ENCODE measurements around the gene CT47C1.

CT47C1 gene

DNA sequence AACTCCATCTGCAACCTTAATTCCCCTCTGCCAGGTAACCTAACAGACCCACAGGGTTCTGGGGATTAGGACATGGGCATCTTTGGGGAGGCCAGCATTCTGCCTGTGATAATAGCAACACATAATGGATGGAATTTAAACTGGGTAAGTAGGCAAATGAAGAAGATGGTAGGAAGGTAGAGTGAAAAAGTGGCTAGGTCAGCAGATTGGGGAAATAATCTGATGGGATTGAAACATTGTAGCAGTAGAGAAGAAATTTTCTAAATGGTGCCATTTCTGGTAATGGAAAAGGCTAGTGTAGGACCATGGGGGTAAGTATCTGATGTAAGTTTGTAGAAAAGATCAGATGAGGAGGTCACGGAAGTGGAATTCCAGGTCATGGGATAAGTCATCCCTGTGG, 3.0 kb upstream of the CT47C1 start:
- ATAC-seq (ENCODE audit: insufficient read depth, low read depth) (no peak), DNase-seq (no peak)
- Histone ChIP-seq H3K27ac (ENCODE audit: low read length) (no peak overlapping the region), H3K4me2 (ENCODE audit: insufficient read depth, low read length) (no peak overlapping the region), H3K9ac (ENCODE audit: low read depth, low read length) (no peak overlapping the region), H3K79me2 (ENCODE audit: insufficient read depth, low read length) (no peaks in the 10 kb centered on the region), H3K4me3 (ENCODE audit: low read depth in 1 of 2, low read length in 2 of 2) (no peak overlapping the region), H3K9me3 (ENCODE audit: insufficient read depth, low read length, severe bottlenecking) (no peaks in the 10 kb centered on the region), H2AFZ (ENCODE audit: low read depth, low read length) (no peak overlapping the region), H3K4me1 (ENCODE audit: insufficient read depth, low read length) (no peaks in the 10 kb centered on the region), H4K20me1 (ENCODE audit: insufficient read depth, low read length) (no peaks in the 10 kb centered on the region), H3K36me3 (ENCODE audit: insufficient read depth, low read length) (no peaks in the 10 kb centered on the region), H3K27me3 (ENCODE audit: insufficient read depth, low read length, poor library complexity) (no peaks in the 10 kb centered on the region)
- TF ChIP-seq, protein P1, sequence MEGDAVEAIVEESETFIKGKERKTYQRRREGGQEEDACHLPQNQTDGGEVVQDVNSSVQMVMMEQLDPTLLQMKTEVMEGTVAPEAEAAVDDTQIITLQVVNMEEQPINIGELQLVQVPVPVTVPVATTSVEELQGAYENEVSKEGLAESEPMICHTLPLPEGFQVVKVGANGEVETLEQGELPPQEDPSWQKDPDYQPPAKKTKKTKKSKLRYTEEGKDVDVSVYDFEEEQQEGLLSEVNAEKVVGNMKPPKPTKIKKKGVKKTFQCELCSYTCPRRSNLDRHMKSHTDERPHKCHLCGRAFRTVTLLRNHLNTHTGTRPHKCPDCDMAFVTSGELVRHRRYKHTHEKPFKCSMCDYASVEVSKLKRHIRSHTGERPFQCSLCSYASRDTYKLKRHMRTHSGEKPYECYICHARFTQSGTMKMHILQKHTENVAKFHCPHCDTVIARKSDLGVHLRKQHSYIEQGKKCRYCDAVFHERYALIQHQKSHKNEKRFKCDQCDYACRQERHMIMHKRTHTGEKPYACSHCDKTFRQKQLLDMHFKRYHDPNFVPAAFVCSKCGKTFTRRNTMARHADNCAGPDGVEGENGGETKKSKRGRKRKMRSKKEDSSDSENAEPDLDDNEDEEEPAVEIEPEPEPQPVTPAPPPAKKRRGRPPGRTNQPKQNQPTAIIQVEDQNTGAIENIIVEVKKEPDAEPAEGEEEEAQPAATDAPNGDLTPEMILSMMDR (IDR thresholded peaks at IDR 0.05; ENCODE audit: borderline replicate concordance, extremely low read depth, low read length, poor library complexity, severe bottlenecking), result no peak
- TF ChIP-seq EZH2 (IDR thresholded peaks at IDR 0.05; ENCODE audit: borderline replicate concordance, low read depth, low read length, severe bottlenecking), result no peak

DNA sequence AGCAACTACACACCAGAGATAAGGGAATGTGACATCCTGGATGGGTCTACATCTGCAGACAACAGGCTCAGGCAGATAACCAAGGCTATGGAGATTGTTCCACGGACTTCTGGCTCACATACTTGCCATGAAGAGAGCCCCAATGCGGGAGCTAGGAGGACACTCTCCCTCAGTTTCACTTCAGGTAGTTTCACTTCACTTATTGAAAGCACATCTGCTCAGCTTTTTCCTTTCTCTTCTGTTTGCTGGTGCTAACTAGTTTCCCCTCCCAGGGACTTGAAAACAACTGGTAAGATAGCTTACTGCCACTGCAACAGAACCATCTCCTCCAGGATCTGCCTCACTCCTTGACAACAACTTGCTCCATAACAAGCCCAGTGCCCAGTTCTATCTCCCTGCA, 1.4 kb upstream of the CT47C1 start:
- no peaks in the 10 kb centered on the region for H3K27me3 ChIP-seq (ENCODE audit: insufficient read depth, low read length, poor library complexity)
- H2AFZ ChIP-seq (ENCODE audit: low read depth, low read length), result no peak overlapping the region
- H3K36me3 ChIP-seq (ENCODE audit: insufficient read depth, low read length), result no peaks in the 10 kb centered on the region
- no peak overlapping the region for H3K9ac ChIP-seq (ENCODE audit: low read depth, low read length)
- no peak for TF ChIP-seq EZH2 (IDR thresholded peaks at IDR 0.05; ENCODE audit: borderline replicate concordance, low read depth, low read length, severe bottlenecking)
- TF ChIP-seq, protein P1 (IDR thresholded peaks at IDR 0.05; ENCODE audit: borderline replicate concordance, extremely low read depth, low read length, poor library complexity, severe bottlenecking), result no peak
- H3K4me1 ChIP-seq (ENCODE audit: insufficient read depth, low read length), result no peaks in the 10 kb centered on the region
- DNase-seq (no peak), ATAC-seq (ENCODE audit: insufficient read depth, low read depth) (no peak)
- H3K4me3 ChIP-seq (ENCODE audit: low read depth in 1 of 2, low read length in 2 of 2), result no peak overlapping the region
- no peaks in the 10 kb centered on the region for H4K20me1 ChIP-seq (ENCODE audit: insufficient read depth, low read length)
- H3K4me2 ChIP-seq (ENCODE audit: insufficient read depth, low read length), result no peak overlapping the region
- no peak overlapping the region for H3K27ac ChIP-seq (ENCODE audit: low read length)
- no peaks in the 10 kb centered on the region for H3K79me2 ChIP-seq (ENCODE audit: insufficient read depth, low read length)
- H3K9me3 ChIP-seq (ENCODE audit: insufficient read depth, low read length, severe bottlenecking), result no peaks in the 10 kb centered on the region

DNA sequence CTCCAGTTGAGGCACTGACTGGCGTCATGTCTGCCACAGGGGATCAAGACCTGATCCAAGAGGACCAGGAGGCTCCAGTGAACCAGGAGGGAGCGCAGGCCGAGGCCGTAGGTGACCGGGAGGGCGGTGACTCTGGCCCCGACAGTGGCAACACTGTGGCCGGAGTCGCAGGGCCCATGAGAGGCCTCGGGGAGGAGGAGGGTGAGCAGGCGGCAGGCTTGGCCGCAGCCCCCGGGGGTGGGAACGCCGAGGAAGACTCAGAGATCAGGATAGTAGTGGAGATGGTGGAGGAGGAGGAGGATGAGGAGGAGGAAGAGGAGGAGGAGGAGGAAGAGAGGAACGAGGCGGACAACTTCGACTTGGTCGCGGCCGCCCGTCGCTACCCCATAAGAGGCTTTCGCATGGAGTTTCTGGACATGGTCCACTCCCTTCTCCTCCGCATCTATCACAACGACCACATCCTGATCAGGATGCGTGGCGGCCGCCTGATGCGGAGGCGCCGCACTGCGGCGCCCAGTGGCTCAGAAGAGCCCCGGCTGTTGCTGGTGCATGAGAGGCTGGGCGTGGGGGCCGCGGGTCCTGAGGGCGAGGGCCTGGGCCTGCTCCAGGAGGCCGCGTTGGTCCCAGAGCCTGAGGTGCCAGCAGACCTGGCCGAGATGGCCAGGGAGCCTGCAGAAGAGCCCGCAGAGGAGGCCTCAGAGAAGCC, 560 bp downstream of the CT47C1 start:
- no peak overlapping the region for H2AFZ ChIP-seq (ENCODE audit: low read depth, low read length)
- H3K9me3 ChIP-seq (ENCODE audit: insufficient read depth, low read length, severe bottlenecking), result no peaks in the 10 kb centered on the region
- no peaks in the 10 kb centered on the region for H3K36me3 ChIP-seq (ENCODE audit: insufficient read depth, low read length)
- H4K20me1 ChIP-seq (ENCODE audit: insufficient read depth, low read length), result no peaks in the 10 kb centered on the region
- no peaks in the 10 kb centered on the region for H3K27me3 ChIP-seq (ENCODE audit: insufficient read depth, low read length, poor library complexity)
- H3K4me3 ChIP-seq (ENCODE audit: low read depth in 1 of 2, low read length in 2 of 2), result no peak overlapping the region
- TF ChIP-seq EZH2 (IDR thresholded peaks at IDR 0.05; ENCODE audit: borderline replicate concordance, low read depth, low read length, severe bottlenecking), result no peak
- TF ChIP-seq, protein P1 (IDR thresholded peaks at IDR 0.05; ENCODE audit: borderline replicate concordance, extremely low read depth, low read length, poor library complexity, severe bottlenecking), result no peak
- H3K79me2 ChIP-seq (ENCODE audit: insufficient read depth, low read length), result no peaks in the 10 kb centered on the region
- DNase-seq, result no peak
- no peak overlapping the region for H3K4me2 ChIP-seq (ENCODE audit: insufficient read depth, low read length)
- no peaks in the 10 kb centered on the region for H3K4me1 ChIP-seq (ENCODE audit: insufficient read depth, low read length)
- no peak overlapping the region for H3K27ac ChIP-seq (ENCODE audit: low read length)
- no peak overlapping the region for H3K9ac ChIP-seq (ENCODE audit: low read depth, low read length)
- ATAC-seq (ENCODE audit: insufficient read depth, low read depth), result no peak

All from DND-41 (cell line).